HL-60/S4 treated with phorbol 12-myristate 13-acetate at 8.2 ng/mL for 4 days and 3 days (cell line): ENCODE results near the gene MAFF.

Experiments used
- in situ Hi-C: fragments of 300-500 bp; cut with MboI; formaldehyde crosslinking; loops from 2 replicates; pipeline ENCODE4 v1.15.0; 2022; ENCODE audit warnings: low sequenced_read_pairs

Gene MAFF

GRCh38 chr22:38246046-38246658 is 44.4 kb downstream of the MAFF start:
- in situ Hi-C loops, result no loop called here

DNA sequence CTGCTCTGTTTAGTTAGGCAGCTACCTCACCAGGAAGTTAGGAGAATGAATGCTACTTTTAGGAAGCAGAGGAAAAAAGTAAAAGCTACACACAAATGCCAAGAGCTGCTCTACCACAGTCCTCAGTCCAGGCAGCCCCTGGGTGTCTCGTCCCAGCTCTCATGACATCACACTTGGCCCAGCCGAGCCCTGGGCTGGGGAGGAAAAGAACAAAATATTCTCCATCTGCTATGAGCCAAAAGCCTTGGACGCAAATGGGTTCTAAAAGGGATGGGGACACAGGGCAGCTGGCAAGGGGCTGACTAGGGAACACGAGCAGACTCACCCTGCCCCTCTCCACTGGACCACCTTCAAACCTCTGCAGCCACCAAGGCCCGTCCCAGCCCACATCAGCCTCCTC is 44.9 kb downstream of the MAFF start:
- in situ Hi-C loops, result no loop called here

- in situ Hi-C loops, result no loop called here
These were observed 45.9 kb downstream of the MAFF start for GRCh38 chr22:38247713-38248112.

DNA sequence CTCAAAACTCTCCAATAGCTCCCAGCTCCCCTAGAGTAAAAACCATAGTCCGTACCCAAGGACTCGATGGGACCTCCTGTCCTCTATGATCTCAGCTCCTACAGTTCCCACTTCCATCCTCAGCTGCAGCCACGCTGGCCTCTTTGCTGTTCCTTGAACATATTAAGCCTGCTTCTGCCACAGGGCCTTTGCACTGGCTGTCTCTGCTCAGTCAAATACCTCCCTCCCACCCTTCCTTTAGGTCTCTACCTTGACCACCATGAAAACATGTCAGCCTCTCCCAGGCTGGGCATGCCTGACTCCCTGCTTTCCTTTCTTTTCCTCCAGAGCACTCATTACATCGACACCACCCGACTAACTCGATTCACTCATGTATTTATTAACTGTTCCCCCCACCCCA is 46.5 kb downstream of the MAFF start:
- in situ Hi-C loops, result no loop called here

GRCh38 chr22:38249301-38249700 is 47.5 kb downstream of the MAFF start:
- in situ Hi-C loops, result no loop called here

GRCh38 chr22:38249803-38250642 is 48.2 kb downstream of the MAFF start:
- in situ Hi-C loops, result no loop called here

DNA sequence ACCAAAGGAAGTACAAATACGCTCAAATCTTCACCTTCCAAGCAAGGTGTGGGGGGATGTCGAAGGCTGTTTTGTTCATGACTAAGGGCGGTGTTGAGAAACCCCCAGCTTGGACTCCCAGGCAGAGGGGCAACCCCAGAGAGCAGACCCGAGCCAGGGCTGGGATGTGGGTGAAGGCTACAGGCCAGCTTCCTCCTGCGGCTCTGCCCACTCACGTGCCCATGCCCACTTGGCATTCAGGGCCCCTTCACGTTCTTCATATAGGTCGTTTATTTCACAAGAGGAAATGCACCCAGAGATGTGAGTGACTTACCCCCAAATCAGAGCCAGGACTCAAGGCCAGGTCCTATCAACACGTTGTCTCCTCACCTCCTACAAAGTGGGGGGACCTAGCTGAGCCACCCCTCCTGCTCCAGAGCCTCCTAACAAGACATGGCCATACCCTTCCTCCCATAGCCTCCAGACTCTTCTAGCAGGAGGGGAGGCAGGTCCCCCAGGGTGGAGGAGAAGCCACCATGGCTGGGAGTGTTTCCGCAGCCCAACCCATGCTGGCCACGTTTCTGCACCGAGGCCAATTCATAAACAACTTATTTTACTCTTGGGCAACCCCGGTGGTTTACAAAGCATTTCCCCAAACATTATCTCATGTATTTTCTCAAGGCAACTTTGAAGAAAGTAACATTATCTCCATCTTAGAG is 49.0 kb downstream of the MAFF start:
- in situ Hi-C loops, result no loop called here

- in situ Hi-C loops, result no loop called here
These were observed 49.5 kb downstream of the MAFF start for GRCh38 chr22:38251341-38251692.

GRCh38 chr22:38255697-38256096 is 53.9 kb downstream of the MAFF start:
- in situ Hi-C loops, result no loop called here

- in situ Hi-C loops, result no loop called here
These were observed 55.4 kb downstream of the MAFF start for GRCh38 chr22:38257181-38257580.

DNA sequence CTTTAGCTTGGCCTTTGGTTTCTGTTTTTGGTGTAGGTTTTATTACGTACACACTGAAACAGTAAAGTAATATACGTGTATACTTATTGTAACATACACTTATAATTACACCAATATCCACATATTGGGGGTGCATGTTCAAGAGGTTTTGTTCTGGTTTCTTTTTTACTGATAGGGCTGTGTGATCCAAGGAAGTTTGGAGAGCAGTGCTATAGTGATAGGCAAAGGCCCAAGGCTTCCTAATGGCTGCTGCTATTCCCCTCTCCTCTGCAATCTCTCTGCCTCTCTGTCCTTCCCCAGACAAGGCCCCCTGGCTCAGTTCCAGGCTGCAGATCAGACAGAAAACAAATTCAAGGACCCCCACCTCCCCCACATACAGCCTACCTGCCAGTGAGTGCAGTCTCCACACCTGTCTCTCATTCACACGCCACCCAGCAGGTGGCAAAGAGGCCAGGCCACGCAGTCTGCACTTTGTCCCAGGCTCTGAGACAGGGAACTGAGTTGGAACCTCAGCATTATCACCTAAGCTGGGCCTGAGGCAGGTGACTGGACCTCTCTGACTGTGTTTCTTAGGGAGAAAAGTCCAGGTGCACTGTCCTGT is 56.0 kb downstream of the MAFF start:
- in situ Hi-C loops, result no loop called here

- in situ Hi-C loops, result no loop called here
These were observed 57.1 kb downstream of the MAFF start for GRCh38 chr22:38258895-38259294.

DNA sequence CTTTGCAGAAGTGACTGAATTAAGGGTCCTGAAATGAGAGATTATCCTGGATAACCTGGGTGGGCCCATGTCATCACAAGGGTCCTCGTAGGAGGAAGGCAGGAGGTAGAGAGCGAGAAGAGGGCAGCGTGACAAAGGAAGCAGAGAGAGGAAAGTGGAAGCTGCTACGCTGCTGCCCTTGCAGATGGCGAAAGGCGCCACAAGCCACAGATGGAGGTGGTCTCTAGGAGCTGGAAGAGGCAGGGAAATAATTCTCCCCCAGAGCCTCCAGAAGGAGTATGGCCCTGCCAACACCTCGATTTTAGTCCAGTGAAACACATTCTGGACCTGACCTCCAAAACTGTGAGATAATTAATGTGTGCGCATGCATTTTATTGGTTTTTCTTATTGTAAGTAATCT is 57.6 kb downstream of the MAFF start:
- in situ Hi-C loops, result no loop called here

- in situ Hi-C loops, result no loop called here
These were observed 59.2 kb downstream of the MAFF start for GRCh38 chr22:38260761-38261681.

- in situ Hi-C loops, result no loop called here
These were observed 60.4 kb downstream of the MAFF start for GRCh38 chr22:38262051-38262795.

DNA sequence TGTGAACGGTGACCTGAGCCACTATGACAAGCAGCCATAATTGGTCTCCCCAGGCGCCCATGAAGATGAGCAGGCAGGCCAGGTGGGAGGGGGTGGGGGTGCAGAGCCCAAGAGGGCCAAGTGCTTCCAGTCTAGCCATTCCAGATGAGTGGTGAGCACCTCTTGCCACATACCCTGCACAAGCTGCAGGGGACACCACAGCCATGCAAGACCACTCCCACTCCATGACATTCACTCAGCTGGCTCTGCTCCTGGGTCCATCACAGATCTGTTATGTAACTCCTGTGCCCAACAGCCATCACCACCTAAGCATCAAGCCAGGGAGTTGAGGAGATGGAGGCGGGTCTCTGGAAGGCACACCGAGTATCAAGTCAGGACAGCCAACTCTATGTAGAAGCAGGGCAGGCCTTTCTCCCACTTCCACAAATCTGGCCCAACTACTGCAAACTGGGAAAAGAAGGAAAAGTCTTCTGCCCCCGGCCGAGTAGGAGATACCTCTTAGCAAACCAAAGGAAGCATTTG is 62.6 kb downstream of the MAFF start:
- in situ Hi-C loops, result no loop called here
